CD14-positive monocyte (primary cell): Measurements from ENCODE around the gene PABPC3. TPM values are rescaled to one million over a fixed set of nuclear protein-coding genes. Genes with fewer than 3 reads are reported as not detected.
A peak's percentile ranks its signal among the peaks of the same experiment; 100 is the strongest.

Experiments used
- DNase-seq, 3 donors: peaks; one replicate each; pipeline ENCODE4 v3.0.0-alpha.2; 2011 to 2022
- H2AFZ ChIP-seq: 2 replicates; pipeline ENCODE4 v1.6.0; 2012; ENCODE audit warnings: mild to moderate bottlenecking, low read depth, low read length, inconsistent platforms; ENCODE audit not compliant: insufficient read depth, poor library complexity, severe bottlenecking
- H3K27ac ChIP-seq, 2 donors: 1 replicate in 1 of 2; 2 replicates in 1 of 2; pipeline ENCODE4 v1.5.1; 2012 to 2013; ENCODE audit warnings: low read length in 2 of 2, control low read depth in 1 of 2, inconsistent platforms in 1 of 2, low read depth in 1 of 2, mild to moderate bottlenecking in 1 of 2
- H3K27me3 ChIP-seq, 2 donors: one replicate each; pipeline versions ENCODE4 v1.6.0 to v1.6.1; 2011 to 2013; ENCODE audit warnings: low read length in 2 of 2; ENCODE audit not compliant: control insufficient read depth in 2 of 2, insufficient read depth in 2 of 2
- H3K36me3 ChIP-seq, 2 donors: replicated peaks in 1 of 2; 1 replicate in 1 of 2; 2 replicates in 1 of 2; pipeline versions ENCODE4 v1.5.1 to v1.6.1; 2012 to 2013; ENCODE audit warnings: low read length in 2 of 2, control low read depth in 1 of 2, inconsistent platforms in 1 of 2, mild to moderate bottlenecking in 1 of 2; ENCODE audit not compliant: insufficient read depth in 2 of 2, control insufficient read depth in 1 of 2
- H3K4me1 ChIP-seq, 2 donors: 1 replicate in 1 of 2; 2 replicates in 1 of 2; pipeline versions ENCODE4 v1.5.1 to v1.6.1; 2012 to 2013; ENCODE audit warnings: low read length in 2 of 2, control low read depth in 1 of 2, inconsistent platforms in 1 of 2, mild to moderate bottlenecking in 1 of 2, moderate library complexity in 1 of 2; ENCODE audit not compliant: insufficient read depth in 2 of 2, control insufficient read depth in 1 of 2
- H3K4me2 ChIP-seq: replicated peaks from 2 replicates; pipeline ENCODE3; 2012; ENCODE audit warnings: low read length, moderate library complexity, mild to moderate bottlenecking; ENCODE audit not compliant: poor library complexity, severe bottlenecking; ENCODE audit errors: extremely low read depth
- H3K4me3 ChIP-seq, 3 experiments: fragments of 200-600 bp in 1 of 3; sonication (generic) in 1 of 3; replicated peaks in 1 of 3; 1 replicate in 2 of 3; 2 replicates in 1 of 3; pipeline ENCODE4 v1.5.1; 2011 to 2013; ENCODE audit warnings: low read length in 3 of 3, mild to moderate bottlenecking in 3 of 3, control low read depth in 2 of 3, low read depth in 2 of 3, inconsistent platforms in 1 of 3, moderate library complexity in 1 of 3
- H3K79me2 ChIP-seq: 2 replicates; pipeline ENCODE4 v1.6.0; 2012; ENCODE audit warnings: mild to moderate bottlenecking, control low read depth, inconsistent platforms, low read length, moderate library complexity; ENCODE audit not compliant: insufficient read depth
- H3K9ac ChIP-seq: 2 replicates; pipeline ENCODE4 v1.6.0; 2017; ENCODE audit warnings: low read length, mild to moderate bottlenecking; ENCODE audit not compliant: insufficient read depth, poor library complexity, severe bottlenecking
- H3K9me3 ChIP-seq, 2 donors: replicated peaks in 1 of 2; 1 replicate in 1 of 2; 2 replicates in 1 of 2; pipeline versions ENCODE4 v1.5.1 to v1.6.1; 2012 to 2013; ENCODE audit warnings: low read length in 2 of 2, control low read depth in 1 of 2; ENCODE audit not compliant: control insufficient read depth in 1 of 2, insufficient read depth in 1 of 2
- H4K20me1 ChIP-seq: 2 replicates; pipeline ENCODE4 v1.6.0; 2012; ENCODE audit warnings: mild to moderate bottlenecking, low read length, control low read depth, moderate library complexity; ENCODE audit not compliant: insufficient read depth
- H3K27ac Mint-ChIP-seq, 7 donors: one replicate each; pipeline ENCODE4 v1.8.0; 2020; ENCODE audit warnings: mild to moderate bottlenecking in 7 of 7, mixed read lengths in 7 of 7, moderate library complexity in 6 of 7, inconsistent platforms in 2 of 7
- H3K27me3 Mint-ChIP-seq, 3 donors: one replicate each; pipeline ENCODE4 v1.8.0; 2021 to 2022; ENCODE audit warnings: low read depth in 3 of 3, mild to moderate bottlenecking in 3 of 3, mixed read lengths in 3 of 3, moderate library complexity in 3 of 3, inconsistent platforms in 1 of 3
- H3K36me3 Mint-ChIP-seq, 2 donors: one replicate each; pipeline ENCODE4 v1.8.0; 2020; ENCODE audit warnings: mixed read lengths in 2 of 2, inconsistent platforms in 1 of 2, mild to moderate bottlenecking in 1 of 2
- H3K4me1 Mint-ChIP-seq: one replicate; pipeline ENCODE4 v1.8.0; 2020; ENCODE audit warnings: mild to moderate bottlenecking, mixed read lengths
- H3K4me3 Mint-ChIP-seq, 2 donors: one replicate each; pipeline ENCODE4 v1.8.0; 2020; ENCODE audit warnings: mild to moderate bottlenecking in 2 of 2, mixed read lengths in 2 of 2, moderate library complexity in 1 of 2
- H3K9me3 Mint-ChIP-seq, 7 donors: one replicate each; pipeline ENCODE4 v1.8.0; 2020 to 2022; ENCODE audit warnings: mixed read lengths in 7 of 7, mild to moderate bottlenecking in 6 of 7, moderate library complexity in 6 of 7, inconsistent platforms in 2 of 7
- CTCF ChIP-seq: fragments of 200-600 bp; IDR thresholded peaks from one replicate; pipeline ENCODE4 v1.8.0; 2022; ENCODE audit warnings: antibody characterized with exemption, mild to moderate bottlenecking
- WGBS: methylation state at CpG from one replicate; pipeline ENCODE4 v1.1.5; 2013; ENCODE audit warnings: missing lambda C conversion rate; ENCODE audit not compliant: insufficient coverage; 5-methylcytosine and 5-hydroxymethylcytosine counted together
- intact Hi-C, 2 donors: fragments of 100-400 bp; cut with micrococcal nuclease; formaldehyde crosslinking; loops; one replicate each; pipeline versions ENCODE4 v1.15.0 to v1.15.1; 2023
- polyA plus RNA-seq, 3 donors: library from polyadenylated mRNA; depleted of rRNA in 1 of 3; unstranded in 2 of 3; stranded (reverse) in 1 of 3; fragments of 300-500 nt in 2 of 3; fragments of >200 nt in 1 of 3; fragmentation: Illumina TruSeq in 2 of 3; gene quantifications; 1 replicate in 2 of 3; 2 replicates in 1 of 3; pipeline ENCODE4 v1.2.3, GENCODE V29; 2012 to 2021

Gene PABPC3
- polyA plus RNA-seq, 3 donors: 0.04 to 0.17 (median 0.08) TPM

DNA sequence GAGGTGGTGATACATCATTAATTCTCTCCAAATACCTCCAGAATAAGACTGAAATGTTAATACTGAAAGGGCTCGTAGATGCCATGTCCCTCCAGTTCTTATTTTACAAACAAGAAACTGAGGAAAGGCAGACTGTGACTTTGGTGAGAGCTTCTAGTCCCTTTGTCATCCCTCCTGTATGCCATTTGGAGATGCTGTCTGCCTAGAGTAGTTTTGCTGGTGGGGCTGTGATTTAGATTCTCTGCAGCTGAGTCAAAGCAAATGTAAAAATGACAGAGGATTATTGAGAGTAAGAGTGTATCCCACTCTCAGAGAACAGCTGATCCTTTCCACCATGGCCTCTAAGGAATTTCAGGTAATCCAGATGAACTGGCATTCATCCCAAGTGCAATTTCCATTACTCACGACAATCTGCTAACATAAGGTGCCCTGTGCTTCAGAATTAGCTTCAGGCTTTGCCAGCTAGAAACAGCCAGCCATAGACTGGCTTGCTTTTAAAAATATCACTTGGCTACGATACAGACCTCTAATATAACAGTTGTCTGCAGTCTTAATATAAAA is 16.8 kb downstream of the PABPC3 start:
- Histone ChIP-seq H3K4me3 (no peak overlapping the region), H4K20me1 (no peaks in the 10 kb centered on the region), H2AFZ (no peak overlapping the region), H3K27ac (no peak overlapping the region), H3K9me3 (no peaks in the 10 kb centered on the region), H3K4me1 (no peaks in the 10 kb centered on the region), H3K4me2 (no peak overlapping the region), H3K9ac (no peak overlapping the region), H3K36me3 (no peaks in the 10 kb centered on the region), H3K27me3 (peaks cover 8 to 17% of the 10 kb centered on the region in 2 donors), H3K79me2 (no peaks in the 10 kb centered on the region)
- Mint-ChIP-seq H3K27me3 (peaks cover 11 to 20% (median 17%) of the 10 kb centered on the region in 3 donors), H3K4me1 (no peaks in the 10 kb centered on the region), H3K36me3 (no peaks in the 10 kb centered on the region), H3K27ac (no peak overlapping the region), H3K4me3 (no peak overlapping the region), H3K9me3 (peaks cover 0 to 3% (median 0%) of the 10 kb centered on the region in 7 donors)
- intact Hi-C loops: no loop called here
- DNase-seq: no peak
- no peak for TF ChIP-seq CTCF
- 40% methylated on average over 1 of the region's 3 CpGs for WGBS

GRCh38 chr13:25114220-25114619 is 18.3 kb downstream of the PABPC3 start:
- H3K9me3 ChIP-seq: no peaks in the 10 kb centered on the region
- no peaks in the 10 kb centered on the region for H4K20me1 ChIP-seq
- Mint-ChIP-seq H3K36me3 (no peaks in the 10 kb centered on the region), H3K9me3 (peaks cover 0 to 3% (median 0%) of the 10 kb centered on the region in 7 donors), H3K27ac (no peak overlapping the region), H3K27me3 (peaks cover 14 to 19% (median 19%) of the 10 kb centered on the region in 3 donors), H3K4me3 (no peak overlapping the region), H3K4me1 (peaks cover 8% of the 10 kb centered on the region)
- H3K4me2 ChIP-seq: no peak overlapping the region
- intact Hi-C loops: no loop called here
- no CpG with 5 or more reads among the region's 3 CpGs for WGBS
- H3K79me2 ChIP-seq: no peaks in the 10 kb centered on the region
- DNase-seq: peak; percentile 13 to 28 (median 26)
- no peak overlapping the region for H3K9ac ChIP-seq
- no peaks in the 10 kb centered on the region for H3K4me1 ChIP-seq
- no peaks in the 10 kb centered on the region for H3K36me3 ChIP-seq
- H2AFZ ChIP-seq: no peak overlapping the region
- no peak overlapping the region for H3K27ac ChIP-seq
- peak; percentile 80 for TF ChIP-seq CTCF
- peaks cover 8 to 17% of the 10 kb centered on the region in 2 donors for H3K27me3 ChIP-seq
- H3K4me3 ChIP-seq: no peak overlapping the region
